RWPE2 (cell line): ENCODE data around the gene SLC26A4.

Experiments used
- ATAC-seq: fragments of 200-7000 bp; cut with Tn5 transposase; 3 replicates; pipeline ENCODE4 v1.9.1; 2021; ENCODE audit warnings: low read depth
- DNase-seq: peaks from one replicate; pipeline ENCODE4 v3.0.0-alpha.2; 2020; ENCODE audit warnings: low spot score
- H3K27ac ChIP-seq: fragments of 450-650 bp; 2 replicates; pipeline ENCODE4 v1.5.1; 2017; ENCODE audit warnings: mild to moderate bottlenecking; ENCODE audit not compliant: poor library complexity, severe bottlenecking
- H3K27me3 ChIP-seq: fragments of 250-450 bp; sonication (Bioruptor Pico); 2 replicates; pipeline ENCODE4 v1.5.1; 2021; ENCODE audit warnings: mild to moderate bottlenecking, moderate library complexity; ENCODE audit not compliant: insufficient read depth, poor library complexity, severe bottlenecking
- H3K36me3 ChIP-seq: fragments of 250-450 bp; sonication (Bioruptor Pico); 2 replicates; pipeline ENCODE4 v1.5.1; 2020; ENCODE audit warnings: low read depth, mild to moderate bottlenecking, moderate library complexity
- H3K4me1 ChIP-seq: fragments of 250-450 bp; sonication (Bioruptor Pico); 2 replicates; pipeline ENCODE4 v1.5.1; 2021; ENCODE audit warnings: mild to moderate bottlenecking, moderate library complexity; ENCODE audit not compliant: insufficient read depth, poor library complexity, severe bottlenecking
- H3K4me3 ChIP-seq: fragments of 250-450 bp; sonication (Bioruptor Pico); 2 replicates; pipeline ENCODE4 v1.5.1; 2021; ENCODE audit warnings: mild to moderate bottlenecking, moderate library complexity; ENCODE audit not compliant: severe bottlenecking
- H3K9me3 ChIP-seq: fragments of 250-450 bp; sonication (Bioruptor Pico); 2 replicates; pipeline ENCODE4 v1.5.1; 2021; ENCODE audit warnings: mild to moderate bottlenecking, moderate library complexity; ENCODE audit not compliant: severe bottlenecking
- CTCF ChIP-seq: fragments of 450-650 bp; IDR thresholded peaks from one replicate; pipeline ENCODE4 v1.5.1; 2017; ENCODE audit warnings: mild to moderate bottlenecking, moderate library complexity; ENCODE audit not compliant: poor library complexity, severe bottlenecking

Gene SLC26A4

GRCh38 chr7:107642501-107642900 is 18.1 kb upstream of the SLC26A4 start:
- Histone ChIP-seq H3K4me3 (no peak overlapping the region), H3K9me3 (no peaks in the 10 kb centered on the region), H3K27ac (no peak overlapping the region), H3K27me3 (no peaks in the 10 kb centered on the region), H3K4me1 (no peaks in the 10 kb centered on the region), H3K36me3 (no peaks in the 10 kb centered on the region)
- ATAC-seq (no peak), DNase-seq (no peak)
- no peak for TF ChIP-seq CTCF

GRCh38 chr7:107643407-107643806 is 17.2 kb upstream of the SLC26A4 start:
- H3K27ac ChIP-seq, result no peak overlapping the region
- no peak for TF ChIP-seq CTCF
- H3K9me3 ChIP-seq, result no peaks in the 10 kb centered on the region
- no peak overlapping the region for H3K4me3 ChIP-seq
- no peak for DNase-seq
- H3K4me1 ChIP-seq, result no peaks in the 10 kb centered on the region
- H3K36me3 ChIP-seq, result no peaks in the 10 kb centered on the region
- H3K27me3 ChIP-seq, result no peaks in the 10 kb centered on the region
- ATAC-seq, result peak; percentile 59; the same call in 1 of the 3 replicates

GRCh38 chr7:107643938-107644308 is 16.7 kb upstream of the SLC26A4 start:
- TF ChIP-seq CTCF, result no peak
- H3K36me3 ChIP-seq, result no peaks in the 10 kb centered on the region
- H3K4me1 ChIP-seq, result no peaks in the 10 kb centered on the region
- H3K4me3 ChIP-seq, result no peak overlapping the region
- no peak for ATAC-seq
- H3K27ac ChIP-seq, result no peak overlapping the region
- no peaks in the 10 kb centered on the region for H3K9me3 ChIP-seq
- DNase-seq, result no peak
- no peaks in the 10 kb centered on the region for H3K27me3 ChIP-seq

GRCh38 chr7:107644309-107644974 is 16.2 kb upstream of the SLC26A4 start:
- no peak for DNase-seq
- no peak overlapping the region for H3K4me3 ChIP-seq

More at GRCh38 chr7:107644309-107644974, 16.2 kb upstream of the SLC26A4 start:
- ATAC-seq, result no peak
- Histone ChIP-seq H3K9me3 (no peaks in the 10 kb centered on the region), H3K4me1 (no peaks in the 10 kb centered on the region), H3K27me3 (no peaks in the 10 kb centered on the region), H3K27ac (no peak overlapping the region), H3K36me3 (no peaks in the 10 kb centered on the region)
- no peak for TF ChIP-seq CTCF
